Measurements from ENCODE around the gene NFKBIE.

Gene NFKBIE

DNA sequence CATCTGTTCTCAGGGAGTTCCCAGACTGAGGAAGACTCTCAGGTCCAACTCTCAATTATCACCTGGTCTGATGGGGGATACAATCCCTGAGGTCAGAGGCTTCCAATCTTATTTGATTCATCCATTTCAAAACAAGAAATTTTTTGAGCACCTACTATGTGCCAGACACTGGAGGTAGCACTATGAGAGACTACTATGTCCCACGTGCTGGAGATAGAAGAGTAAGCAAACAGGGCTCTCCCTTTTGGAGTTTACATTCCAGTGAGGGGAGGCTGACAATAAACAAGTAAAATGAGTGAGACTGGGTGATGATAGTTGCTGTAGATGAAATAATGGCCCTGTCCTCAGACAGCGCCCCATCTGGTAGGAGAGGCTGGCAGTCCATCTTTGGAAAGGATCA is 21.4 kb upstream of the NFKBIE start:
- no peak overlapping the region for H3K27ac ChIP-seq
- H3K4me1 ChIP-seq (ENCODE audit: low read depth, poor library complexity, severe bottlenecking) = no peaks in the 10 kb centered on the region
- H3K36me3 ChIP-seq (ENCODE audit: insufficient read depth) = no peaks in the 10 kb centered on the region
- peaks cover 82% of the 10 kb centered on the region for H3K27me3 ChIP-seq (ENCODE audit: insufficient read depth, low read depth)
- no peak overlapping the region for H3K4me2 ChIP-seq
- H3K79me2 ChIP-seq (ENCODE audit: insufficient read depth, low read depth) = no peaks in the 10 kb centered on the region
- no peak overlapping the region for H2AFZ ChIP-seq (ENCODE audit: low read depth)
- H4K20me1 ChIP-seq (ENCODE audit: insufficient read depth) = no peaks in the 10 kb centered on the region
- TF ChIP-seq, protein P1, sequence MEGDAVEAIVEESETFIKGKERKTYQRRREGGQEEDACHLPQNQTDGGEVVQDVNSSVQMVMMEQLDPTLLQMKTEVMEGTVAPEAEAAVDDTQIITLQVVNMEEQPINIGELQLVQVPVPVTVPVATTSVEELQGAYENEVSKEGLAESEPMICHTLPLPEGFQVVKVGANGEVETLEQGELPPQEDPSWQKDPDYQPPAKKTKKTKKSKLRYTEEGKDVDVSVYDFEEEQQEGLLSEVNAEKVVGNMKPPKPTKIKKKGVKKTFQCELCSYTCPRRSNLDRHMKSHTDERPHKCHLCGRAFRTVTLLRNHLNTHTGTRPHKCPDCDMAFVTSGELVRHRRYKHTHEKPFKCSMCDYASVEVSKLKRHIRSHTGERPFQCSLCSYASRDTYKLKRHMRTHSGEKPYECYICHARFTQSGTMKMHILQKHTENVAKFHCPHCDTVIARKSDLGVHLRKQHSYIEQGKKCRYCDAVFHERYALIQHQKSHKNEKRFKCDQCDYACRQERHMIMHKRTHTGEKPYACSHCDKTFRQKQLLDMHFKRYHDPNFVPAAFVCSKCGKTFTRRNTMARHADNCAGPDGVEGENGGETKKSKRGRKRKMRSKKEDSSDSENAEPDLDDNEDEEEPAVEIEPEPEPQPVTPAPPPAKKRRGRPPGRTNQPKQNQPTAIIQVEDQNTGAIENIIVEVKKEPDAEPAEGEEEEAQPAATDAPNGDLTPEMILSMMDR (conservative IDR thresholded peaks at IDR 0.05; ENCODE audit: low read depth, low read length) = no peak
- H3K9ac ChIP-seq = no peak overlapping the region
- no peak overlapping the region for H3K4me3 ChIP-seq (IDR thresholded peaks at IDR 0.05; ENCODE audit: insufficient read depth, low read depth, low read length)

DNA sequence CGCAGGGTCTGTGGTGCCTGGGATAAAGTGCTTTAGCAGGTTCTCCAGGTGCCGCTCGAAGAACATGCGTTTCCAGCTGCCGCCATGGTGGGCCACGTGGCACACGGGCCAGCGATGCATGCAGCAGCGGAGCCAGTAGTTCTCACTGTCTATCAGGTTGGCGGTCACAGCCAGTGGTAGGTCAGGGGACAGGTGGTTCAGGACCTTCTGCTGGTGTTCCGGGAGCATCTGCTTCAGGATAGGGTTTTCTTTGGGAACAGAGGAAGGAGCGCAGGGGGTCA is 20.9 kb upstream of the NFKBIE start:
- Histone ChIP-seq H2AFZ (ENCODE audit: low read depth) (no peak overlapping the region), H3K79me2 (ENCODE audit: insufficient read depth, low read depth) (no peaks in the 10 kb centered on the region), H3K9ac (no peak overlapping the region), H3K27me3 (ENCODE audit: insufficient read depth, low read depth) (peaks cover 76% of the 10 kb centered on the region), H3K36me3 (ENCODE audit: insufficient read depth) (no peaks in the 10 kb centered on the region), H3K4me3 (IDR thresholded peaks at IDR 0.05; ENCODE audit: insufficient read depth, low read depth, low read length) (no peak overlapping the region), H3K4me1 (ENCODE audit: low read depth, poor library complexity, severe bottlenecking) (no peaks in the 10 kb centered on the region), H4K20me1 (ENCODE audit: insufficient read depth) (no peaks in the 10 kb centered on the region), H3K27ac (no peak overlapping the region), H3K4me2 (no peak overlapping the region)
- TF ChIP-seq, protein P1 (conservative IDR thresholded peaks at IDR 0.05; ENCODE audit: low read depth, low read length) = no peak

DNA sequence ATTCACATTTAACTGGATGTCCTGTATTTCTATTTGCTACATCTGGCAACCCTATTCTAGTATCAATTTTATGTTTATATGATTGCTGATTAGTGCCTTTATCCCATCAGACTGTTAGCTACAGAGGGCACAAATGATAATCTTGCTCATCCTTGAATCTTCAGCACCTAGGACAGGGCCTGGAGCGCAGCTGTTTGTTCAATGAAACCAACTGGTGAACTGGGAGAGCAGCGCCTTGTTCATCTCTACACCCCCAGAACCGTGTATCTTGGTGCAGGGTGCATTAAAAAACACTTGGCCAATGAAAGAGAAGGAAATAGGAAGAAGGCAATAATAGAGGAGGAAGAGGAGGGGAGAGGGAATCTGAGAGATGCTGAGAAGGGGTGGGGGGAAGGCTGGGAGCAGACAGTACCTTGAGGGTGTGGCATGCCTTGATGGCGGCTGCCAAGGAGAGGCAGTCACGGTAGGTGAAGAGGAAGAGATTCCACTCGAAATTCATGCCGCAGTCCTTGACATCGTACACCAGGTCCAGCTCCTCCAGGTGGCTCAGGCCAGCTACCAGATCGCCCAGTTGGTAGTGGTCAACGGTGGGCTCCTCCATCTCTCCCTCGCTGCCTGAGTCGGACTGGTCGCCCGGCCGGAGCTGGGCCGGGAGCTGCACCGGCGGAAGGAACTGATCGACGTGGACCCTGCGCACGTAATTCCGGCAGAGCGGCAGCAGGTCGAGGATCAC is 20.4 kb upstream of the NFKBIE start:
- no peak overlapping the region for H3K27ac ChIP-seq
- H4K20me1 ChIP-seq (ENCODE audit: insufficient read depth) = no peaks in the 10 kb centered on the region
- no peaks in the 10 kb centered on the region for H3K36me3 ChIP-seq (ENCODE audit: insufficient read depth)
- no peak overlapping the region for H3K4me2 ChIP-seq
- H3K4me3 ChIP-seq (IDR thresholded peaks at IDR 0.05; ENCODE audit: insufficient read depth, low read depth, low read length) = no peak overlapping the region
- TF ChIP-seq, protein P1 (conservative IDR thresholded peaks at IDR 0.05; ENCODE audit: low read depth, low read length) = no peak
- H3K9ac ChIP-seq = no peak overlapping the region
- H3K79me2 ChIP-seq (ENCODE audit: insufficient read depth, low read depth) = no peaks in the 10 kb centered on the region
- H3K4me1 ChIP-seq (ENCODE audit: low read depth, poor library complexity, severe bottlenecking) = no peaks in the 10 kb centered on the region
- H3K27me3 ChIP-seq (ENCODE audit: insufficient read depth, low read depth) = peaks cover 76% of the 10 kb centered on the region
- no peak overlapping the region for H2AFZ ChIP-seq (ENCODE audit: low read depth)

DNA sequence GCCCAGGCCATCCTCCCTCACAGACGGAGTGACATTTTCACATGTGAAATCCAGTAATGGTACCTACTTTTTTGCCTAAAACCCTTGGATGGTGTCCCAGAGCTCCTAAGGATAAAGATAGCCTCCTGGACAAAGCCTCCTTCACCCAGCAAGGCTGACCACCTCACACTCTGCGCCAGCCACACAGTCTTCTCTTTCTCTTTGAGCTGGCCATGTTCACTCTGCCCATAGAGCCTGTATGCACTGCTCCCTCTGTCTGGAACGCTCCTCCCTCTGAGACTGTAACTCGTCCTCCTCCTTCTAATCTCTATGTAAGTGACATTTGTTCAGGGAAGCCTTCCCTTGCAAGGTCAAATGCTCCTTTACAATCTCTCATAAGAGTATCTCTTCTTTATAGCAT is 19.5 kb upstream of the NFKBIE start:
- Histone ChIP-seq H3K79me2 (ENCODE audit: insufficient read depth, low read depth) (no peaks in the 10 kb centered on the region), H3K4me3 (IDR thresholded peaks at IDR 0.05; ENCODE audit: insufficient read depth, low read depth, low read length) (no peak overlapping the region)
- TF ChIP-seq, protein P1 (conservative IDR thresholded peaks at IDR 0.05; ENCODE audit: low read depth, low read length) = no peak

More for the DNA sequence above, 19.5 kb upstream of the NFKBIE start:
- Histone ChIP-seq H3K27me3 (ENCODE audit: insufficient read depth, low read depth) (peaks cover 76% of the 10 kb centered on the region), H3K36me3 (ENCODE audit: insufficient read depth) (no peaks in the 10 kb centered on the region), H3K4me2 (no peak overlapping the region), H2AFZ (ENCODE audit: low read depth) (no peak overlapping the region), H3K4me1 (ENCODE audit: low read depth, poor library complexity, severe bottlenecking) (no peaks in the 10 kb centered on the region), H3K9ac (no peak overlapping the region), H4K20me1 (ENCODE audit: insufficient read depth) (no peaks in the 10 kb centered on the region), H3K27ac (no peak overlapping the region)
